H1 (cell line): Measurements from ENCODE around the gene CRABP2. TPM values are rescaled to one million over a fixed set of nuclear protein-coding genes. Genes with fewer than 3 reads are reported as not detected.
A peak's percentile ranks its signal among the peaks of the same experiment; 100 is the strongest.

Source experiments
- CTCF ChIA-PET: fragments of 300-600 bp; sonication (Branson Sonifier 250); formaldehyde crosslinking; loops from one replicate; lab custom pipeline; 2021; ENCODE audit not compliant: partially characterized antibody; lab: Charles Lee
- POLR2A ChIA-PET: fragments of 300-600 bp; sonication (Branson Sonifier 250); formaldehyde crosslinking; loops from one replicate; lab custom pipeline; 2021; ENCODE audit warnings: inconsistent platforms; ENCODE audit not compliant: partially characterized antibody; lab: Charles Lee
- DNase-seq, 2 experiments: peaks; one replicate each; pipeline versions ENCODE4 v3.0.0 to v3.0.0-alpha.2; 2010 to 2022; ENCODE audit warnings: low spot score in 2 of 2, low read depth in 1 of 2, mixed read lengths in 1 of 2
- FAIRE-seq: peaks from 2 replicates; lab custom pipeline; 2011; peaks lifted over from hg19 to GRCh38; lab: Jason Lieb, UNC
- H2AFZ ChIP-seq: 2 replicates; pipeline ENCODE4 v1.8.1; 2012; ENCODE audit warnings: low read length, inconsistent platforms
- H2AK5ac ChIP-seq: 2 replicates; pipeline ENCODE4 v1.6.1; 2013; ENCODE audit warnings: low read depth, low read length
- H2BK120ac ChIP-seq: replicated peaks from 2 replicates; pipeline ENCODE3; 2013; ENCODE audit warnings: low read depth, low read length, inconsistent platforms
- H2BK12ac ChIP-seq: 2 replicates; pipeline ENCODE4 v1.6.1; 2013; ENCODE audit warnings: low read depth, low read length
- H2BK15ac ChIP-seq: 2 replicates; pipeline ENCODE4 v1.6.1; 2013; ENCODE audit warnings: low read length
- H2BK20ac ChIP-seq: 2 replicates; pipeline ENCODE4 v1.6.1; 2013; ENCODE audit warnings: low read length
- H2BK5ac ChIP-seq: 2 replicates; pipeline ENCODE4 v1.6.1; 2013; ENCODE audit warnings: low read depth, low read length
- H3K14ac ChIP-seq: 2 replicates; pipeline ENCODE4 v1.6.1; 2013; ENCODE audit warnings: inconsistent platforms; ENCODE audit not compliant: insufficient read length
- H3K18ac ChIP-seq: 2 replicates; pipeline ENCODE4 v1.6.1; 2013; ENCODE audit warnings: low read length; ENCODE audit errors: extremely low read depth
- H3K23ac ChIP-seq: 2 replicates; pipeline ENCODE4 v1.6.1; 2013; ENCODE audit warnings: inconsistent platforms; ENCODE audit not compliant: insufficient read length
- H3K23me2 ChIP-seq: 2 replicates; pipeline ENCODE4 v1.6.1; 2013; ENCODE audit warnings: low read depth, low read length
- H3K27ac ChIP-seq: 2 replicates; pipeline ENCODE4 v1.6.1; 2011; ENCODE audit warnings: low read depth, low read length, inconsistent platforms
- H3K27me3 ChIP-seq, 4 experiments: replicated peaks in 1 of 4; 1 replicate in 1 of 4; 2 replicates in 3 of 4; pipeline versions ENCODE4 v1.6.1 to v1.8.1; 2011 to 2013; ENCODE audit warnings: low read length in 3 of 4, mild to moderate bottlenecking in 3 of 4, inconsistent platforms in 2 of 4, mixed read lengths in 2 of 4, moderate library complexity in 1 of 4; ENCODE audit not compliant: control insufficient read depth in 3 of 4, insufficient read depth in 3 of 4; ENCODE audit errors: extremely low read depth in 1 of 4
- H3K36me3 ChIP-seq, 4 experiments: 2 replicates each; pipeline versions ENCODE4 v1.6.1 to v1.8.1; 2011 to 2013; ENCODE audit warnings: mild to moderate bottlenecking in 4 of 4, low read length in 3 of 4, moderate library complexity in 2 of 4, control low read depth in 1 of 4, inconsistent platforms in 1 of 4; ENCODE audit not compliant: insufficient read depth in 4 of 4, control insufficient read depth in 2 of 4
- H3K4ac ChIP-seq: replicated peaks from 2 replicates; pipeline ENCODE3; 2013; ENCODE audit warnings: low read length, low read depth, mixed read lengths, inconsistent platforms; ENCODE audit not compliant: insufficient read length
- H3K4me1 ChIP-seq, 4 experiments: replicated peaks in 1 of 4; 1 replicate in 1 of 4; 2 replicates in 3 of 4; pipeline versions ENCODE4 v1.6.1 to v1.8.1; 2011 to 2013; ENCODE audit warnings: low read length in 3 of 4, inconsistent platforms in 2 of 4, mixed read lengths in 1 of 4; ENCODE audit not compliant: insufficient read depth in 4 of 4, control insufficient read depth in 3 of 4
- H3K4me2 ChIP-seq, 2 experiments: 2 replicates each; pipeline versions ENCODE4 v1.6.1 to v1.8.1; 2011 to 2013; ENCODE audit warnings: low read depth in 2 of 2, low read length in 2 of 2, control low read depth in 1 of 2, inconsistent platforms in 1 of 2, mild to moderate bottlenecking in 1 of 2; ENCODE audit not compliant: insufficient read depth in 1 of 2
- H3K4me3 ChIP-seq, 4 experiments: fragments of 200-600, 300-600 bp in 1 of 4; sonication (generic), shearing (Covaris generic), sonication (Bioruptor Twin) in 1 of 4; 2 replicates each; pipeline versions ENCODE4 v1.5.1 to v1.8.1; 2011 to 2016; ENCODE audit warnings: low read length in 4 of 4, low read depth in 3 of 4, control low read depth in 2 of 4, inconsistent platforms in 2 of 4, mild to moderate bottlenecking in 2 of 4, mixed read lengths in 1 of 4, moderate library complexity in 1 of 4; ENCODE audit not compliant: insufficient read depth in 2 of 4; ENCODE audit errors: extremely low read depth in 1 of 4
- H3K56ac ChIP-seq: replicated peaks from 2 replicates; pipeline ENCODE3; 2013; ENCODE audit warnings: low read depth, mild to moderate bottlenecking, mixed read lengths, low read length, inconsistent platforms; ENCODE audit not compliant: insufficient read length
- H3K79me1 ChIP-seq: 2 replicates; pipeline ENCODE4 v1.6.1; 2013; ENCODE audit warnings: low read depth, low read length, control low read depth
- H3K79me2 ChIP-seq, 2 experiments: 2 replicates each; pipeline versions ENCODE4 v1.6.1 to v1.8.1; 2012 to 2013; ENCODE audit warnings: low read length in 2 of 2, mild to moderate bottlenecking in 2 of 2, inconsistent platforms in 1 of 2; ENCODE audit not compliant: insufficient read depth in 2 of 2, control insufficient read depth in 1 of 2
- H3K9ac ChIP-seq, 4 experiments: replicated peaks in 1 of 4; 1 replicate in 1 of 4; 2 replicates in 3 of 4; pipeline versions ENCODE4 v1.6.1 to v1.8.1; 2011 to 2013; ENCODE audit warnings: low read depth in 3 of 4, low read length in 3 of 4, control low read depth in 2 of 4, mild to moderate bottlenecking in 2 of 4, moderate library complexity in 2 of 4, inconsistent platforms in 1 of 4; ENCODE audit errors: extremely low read depth in 1 of 4
- H3K9me3 ChIP-seq, 2 experiments: 2 replicates each; pipeline versions ENCODE4 v1.6.1 to v1.8.1; 2012 to 2013; ENCODE audit warnings: mild to moderate bottlenecking in 2 of 2, moderate library complexity in 2 of 2, control low read depth in 1 of 2, inconsistent platforms in 1 of 2, low read depth in 1 of 2, low read length in 1 of 2, mixed read lengths in 1 of 2; ENCODE audit not compliant: insufficient read depth in 2 of 2
- H4K20me1 ChIP-seq, 2 experiments: replicated peaks in 1 of 2; 2 replicates each; pipeline versions ENCODE3 to v1.8.1; 2011 to 2013; ENCODE audit warnings: inconsistent platforms in 2 of 2, low read length in 2 of 2, mild to moderate bottlenecking in 1 of 2; ENCODE audit not compliant: insufficient read depth in 2 of 2, control insufficient read depth in 1 of 2
- H4K5ac ChIP-seq: 2 replicates; pipeline ENCODE4 v1.6.1; 2013; ENCODE audit warnings: low read length, low read depth, mixed read lengths, inconsistent platforms; ENCODE audit not compliant: insufficient read length
- H4K8ac ChIP-seq: 2 replicates; pipeline ENCODE4 v1.8.0; 2013; ENCODE audit warnings: mild to moderate bottlenecking, moderate library complexity, low read length, inconsistent platforms; ENCODE audit not compliant: insufficient read depth; ENCODE audit errors: extremely low read depth
- H4K91ac ChIP-seq: replicated peaks from 2 replicates; pipeline ENCODE3; 2013; ENCODE audit warnings: low read length, mixed read lengths, inconsistent platforms; ENCODE audit not compliant: insufficient read length
- BACH1 ChIP-seq: IDR thresholded peaks from 2 replicates; pipeline ENCODE4 v1.6.1; 2012; ENCODE audit warnings: low read length, improper control_type of control experiment
- CBX5 ChIP-seq: fragments of 300-800, 300-1000 bp; sonication (generic); IDR thresholded peaks from 2 replicates; pipeline ENCODE4 v1.7.1; 2016; ENCODE audit warnings: antibody characterized with exemption, low read length, low read depth
- CTBP2 ChIP-seq: IDR thresholded peaks from 2 replicates; pipeline ENCODE4 v1.7.0; 2011; ENCODE audit warnings: borderline replicate concordance, mild to moderate bottlenecking, moderate library complexity, mixed read lengths, low read length; ENCODE audit not compliant: insufficient read depth, insufficient read length
- EGR1 ChIP-seq: IDR thresholded peaks from 2 replicates; pipeline ENCODE4 v1.6.1; 2011; ENCODE audit warnings: low read depth, low read length, borderline replicate concordance
- FOSL1 ChIP-seq: IDR thresholded peaks from 2 replicates; pipeline ENCODE4 v1.6.1; 2011; ENCODE audit warnings: mild to moderate bottlenecking, low read depth, low read length, moderate library complexity; ENCODE audit not compliant: insufficient read depth
- HDAC2 ChIP-seq, 2 experiments: fragments of 300-600 bp in 1 of 2; sonication (generic) in 1 of 2; IDR thresholded peaks; 2 replicates each; pipeline ENCODE4 v1.6.1; 2011 to 2012; ENCODE audit warnings: low read depth in 2 of 2, low read length in 2 of 2, mild to moderate bottlenecking in 2 of 2, moderate library complexity in 2 of 2, borderline replicate concordance in 1 of 2, inconsistent platforms in 1 of 2
- HDAC6 ChIP-seq: IDR thresholded peaks from one replicate; pipeline ENCODE4 v1.7.1; 2012; ENCODE audit warnings: low read depth, mild to moderate bottlenecking, inconsistent platforms, low read length, moderate library complexity
- JUN ChIP-seq: IDR thresholded peaks from 2 replicates; pipeline ENCODE4 v1.6.1; 2011; ENCODE audit warnings: low read depth, mild to moderate bottlenecking, improper control_type of control experiment, low read length
- SRF ChIP-seq: IDR thresholded peaks from 2 replicates; pipeline ENCODE4 v1.6.1; 2011; ENCODE audit warnings: mild to moderate bottlenecking, low read depth, low read length, moderate library complexity
- YY1 ChIP-seq: IDR thresholded peaks from 2 replicates; pipeline ENCODE4 v1.6.1; 2011; ENCODE audit warnings: low read depth, mild to moderate bottlenecking, low read length
- WGBS, 2 experiments: shearing (Covaris generic) in 1 of 2; methylation state at CpG; one replicate each; pipeline versions ENCODE4 v1.1.6 to v1.1.7; 2013 to 2015; ENCODE audit warnings: low lambda C conversion rate in 2 of 2, mixed read lengths in 2 of 2, inconsistent platforms in 1 of 2, low coverage in 1 of 2, missing lambda C conversion rate in 1 of 2; ENCODE audit not compliant: insufficient replicate concordance in 2 of 2, insufficient coverage in 1 of 2, insufficient read length in 1 of 2; ENCODE audit errors: extremely low coverage in 1 of 2, missing lambda C conversion rate in 1 of 2; 5-methylcytosine and 5-hydroxymethylcytosine counted together
- polyA plus RNA-seq, 7 experiments: library from polyadenylated mRNA; depleted of rRNA in 3 of 7; stranded (reverse) in 5 of 7; unstranded in 2 of 7; fragments of >200 nt in 5 of 7; fragments of 200-250 nt in 2 of 7; gene quantifications; 1 replicate in 5 of 7; 2 replicates in 1 of 7; 4 replicates in 1 of 7; pipeline versions ENCODE4 v1.2.1 to v1.2.3, GENCODE V29; 2011 to 2013; ENCODE audit warnings: missing spikeins in 2 of 7, mixed read lengths in 2 of 7
- total RNA-seq: library from RNA; stranded (reverse); fragmentation: NEBNext Ultra II Directional; extraction: Animal tissue kit (Norgen Biotek cat#: 25700); gene quantifications from 2 replicates; pipeline ENCODE4 v1.2.1, GENCODE V29; 2021

CRABP2 gene
- total and polyA plus RNA-seq, 2 of the 8 experiments (the other 6 are each of a cell fraction or from before 2014, with no cell fraction given), result 69.2 to 119 TPM

GRCh38 chr1:156677616-156678596 is 27.5 kb downstream of the CRABP2 start:
- peak overlapping the region; percentile 66 for H3K18ac ChIP-seq
- peak overlapping the region; percentile 64 to 84 (median 74); a peak in 5 of 8 replicates for H3K4me3 ChIP-seq
- peaks cover 5 to 36% of the 10 kb centered on the region in 2 experiments; a peak in 3 of 4 replicates for H3K79me2 ChIP-seq
- H4K91ac ChIP-seq, result peak overlapping the region; percentile 22
- H2BK12ac ChIP-seq, result peak overlapping the region; percentile 96
- peaks cover 0 to 8% (median under 1%) of the 10 kb centered on the region in 4 experiments; a peak in 2 of 8 replicates for H3K36me3 ChIP-seq
- H2BK120ac ChIP-seq, result peak overlapping the region; percentile 25
- ChIA-PET CTCF (interaction anchor here (0.7 to 66.0 kb wide), 17 partner anchors 9 to 259 kb away, joined by 3 to 4284 read pairs (median 4); partner anchors contain the start of genes BCAN, CRABP2, HAPLN2 and ISG20L2), POLR2A (interaction anchor here (0.6 to 13.8 kb wide), 26 partner anchors 12 to 208 kb away, joined by 3 to 419 read pairs (median 6); partner anchors contain the start of genes CRABP2, ISG20L2, METTL25B and MRPL24)
- H3K4me1 ChIP-seq, result peaks cover 7 to 37% (median 30%) of the 10 kb centered on the region in 4 experiments
- H3K9me3 ChIP-seq, result no peaks in the 10 kb centered on the region
- H3K23ac ChIP-seq, result no peak overlapping the region
- H2BK20ac ChIP-seq, result peak overlapping the region; percentile 88; the same call in 1 of the 2 replicates
- no peak overlapping the region for H3K27ac ChIP-seq
- H2AFZ ChIP-seq, result no peak overlapping the region
- H3K4me2 ChIP-seq, result peak overlapping the region; percentile 71 to 87
- WGBS, 2 experiments, result 10% methylated on average over 21 of the region's 22 CpGs; no CpG with 5 or more reads in 1 of the 2 experiments
- peak overlapping the region; percentile 10 for H3K4ac ChIP-seq
- peaks cover 3 to 10% of the 10 kb centered on the region in 2 experiments for H4K20me1 ChIP-seq
- H3K27me3 ChIP-seq, result no peaks in the 10 kb centered on the region; a peak in 2 of 7 replicates
- no peak overlapping the region for H4K5ac ChIP-seq
- peaks cover 18% of the 10 kb centered on the region for H3K23me2 ChIP-seq
- H2AK5ac ChIP-seq, result no peak overlapping the region; the same call in 1 of the 2 replicates
- H2BK15ac ChIP-seq, result peak overlapping the region; percentile 95
- no peak overlapping the region for H4K8ac ChIP-seq
- peak in 1 of 2 experiments; percentile 74 for DNase-seq
- peak; percentile 97 for FAIRE-seq
- peak overlapping the region; percentile 98; the same call in 1 of the 2 replicates for H2BK5ac ChIP-seq
- H3K79me1 ChIP-seq, result peaks cover 10% of the 10 kb centered on the region; the same call in 1 of the 2 replicates
- no peak overlapping the region for H3K56ac ChIP-seq
- no peak overlapping the region for H3K9ac ChIP-seq
- H3K14ac ChIP-seq, result no peak overlapping the region
- TF ChIP-seq CBX5, result no peak
- TF ChIP-seq HDAC6, result no peak
- no peak for TF ChIP-seq FOSL1
- TF ChIP-seq SRF, result no peak
- peak in 1 of 2 experiments; percentile 100; a peak in 2 of 4 replicates for TF ChIP-seq HDAC2 (IDR thresholded peaks at IDR 0.05; ENCODE audit: borderline replicate concordance in 1 of 2, low read depth in 2 of 2, low read length in 2 of 2)
- peak; percentile 37; the same call in 1 of the 2 replicates for TF ChIP-seq EGR1
- no peak for TF ChIP-seq CTBP2
- TF ChIP-seq BACH1, result no peak
- TF ChIP-seq YY1, result peak; percentile 73
- no peak for TF ChIP-seq JUN
